Omental fat pad (tissue), 4 donors: Measurements from ENCODE around the gene CLK4. TPM values are rescaled to one million over a fixed set of nuclear protein-coding genes. Genes with fewer than 3 reads are reported as not detected.

Experiments
- ATAC-seq: fragments of 150-250 bp; one replicate; pipeline ENCODE4 v1.9.1; 2016; ENCODE audit warnings: mild to moderate bottlenecking, moderate library complexity; ENCODE audit not compliant: low FRiP score
- DNase-seq: peaks from one replicate; pipeline ENCODE4 v3.0.0-alpha.2; 2019; ENCODE audit warnings: low spot score
- CTCF ChIP-seq, 3 donors: fragments of 450-650 bp; IDR thresholded peaks; one replicate each; pipeline ENCODE4 v1.5.1; 2016 to 2017; ENCODE audit warnings: antibody characterized with exemption in 3 of 3, mild to moderate bottlenecking in 3 of 3, moderate library complexity in 2 of 3
- total RNA-seq, 4 donors: library from RNA; depleted of rRNA; stranded (reverse); fragments of >200 nt; gene quantifications; one replicate each; pipeline ENCODE4 v1.1.0, GENCODE V29; 2016

CLK4 gene
- total RNA-seq, 4 donors from 2014 or later: 18.4 to 62.6 (median 34.6) TPM

DNA sequence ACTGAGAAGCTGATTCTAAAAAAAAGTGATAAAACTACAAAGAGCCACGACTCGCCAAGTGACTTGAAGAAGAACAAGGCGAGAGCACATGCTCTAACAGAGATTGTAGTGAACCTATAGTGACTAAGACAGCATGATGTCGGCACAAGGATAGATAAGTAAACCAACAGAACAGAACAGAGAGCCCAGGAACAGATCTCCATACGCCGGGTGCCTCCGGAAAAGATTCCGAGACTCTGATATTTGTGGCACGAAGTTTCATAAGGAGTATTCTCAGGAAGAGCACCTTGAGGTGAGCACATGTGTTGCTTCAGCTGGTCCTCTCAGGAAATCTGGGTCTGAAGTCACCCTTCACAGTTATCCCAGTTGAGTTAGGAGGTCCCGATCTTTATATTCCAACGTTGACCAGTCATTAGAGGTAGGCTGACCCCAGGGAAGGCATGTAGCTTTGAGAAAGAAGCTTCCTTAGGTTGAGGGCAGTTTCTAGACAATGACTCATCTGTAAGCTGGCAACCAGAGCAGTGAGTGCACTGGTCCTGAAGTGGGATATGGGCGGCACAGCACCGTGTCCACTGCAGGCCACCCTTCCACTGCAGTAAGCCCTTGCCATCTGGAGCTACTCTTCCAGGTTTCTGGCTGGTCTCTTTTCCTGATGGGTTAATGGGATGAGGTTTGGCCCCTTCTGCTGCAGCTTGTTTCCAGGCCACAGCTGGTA, 13.6 kb upstream of the CLK4 start:
- DNase-seq (no peak), ATAC-seq (no peak)
- no peak for TF ChIP-seq CTCF (IDR thresholded peaks at IDR 0.05)

- ATAC-seq: no peak
- no peak for DNase-seq
- no peak for TF ChIP-seq CTCF (IDR thresholded peaks at IDR 0.05)
Measured at GRCh38 chr5:178637356-178638074, 10.7 kb upstream of the CLK4 start.

DNA sequence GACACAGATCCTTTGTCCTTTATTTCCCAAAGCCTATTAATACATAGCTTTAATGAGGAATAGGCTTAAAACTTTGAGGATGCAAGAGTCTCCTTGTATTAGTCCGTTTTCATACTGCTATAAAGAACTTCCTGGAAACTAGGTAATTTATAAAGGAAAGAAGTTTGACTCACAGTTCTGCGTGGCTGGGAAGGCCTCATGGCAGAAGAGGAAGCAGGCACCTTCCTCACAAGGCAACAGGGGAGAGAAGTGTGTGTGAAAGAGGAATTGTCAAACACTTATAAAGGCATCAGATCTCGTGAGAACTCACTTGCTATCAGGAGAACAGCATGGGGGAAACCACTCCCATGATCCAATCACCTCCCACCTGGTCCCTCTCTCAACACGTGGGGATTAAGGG, 5.4 kb upstream of the CLK4 start:
- no peak for DNase-seq
- TF ChIP-seq CTCF (IDR thresholded peaks at IDR 0.05): no peak
- ATAC-seq: no peak

DNA sequence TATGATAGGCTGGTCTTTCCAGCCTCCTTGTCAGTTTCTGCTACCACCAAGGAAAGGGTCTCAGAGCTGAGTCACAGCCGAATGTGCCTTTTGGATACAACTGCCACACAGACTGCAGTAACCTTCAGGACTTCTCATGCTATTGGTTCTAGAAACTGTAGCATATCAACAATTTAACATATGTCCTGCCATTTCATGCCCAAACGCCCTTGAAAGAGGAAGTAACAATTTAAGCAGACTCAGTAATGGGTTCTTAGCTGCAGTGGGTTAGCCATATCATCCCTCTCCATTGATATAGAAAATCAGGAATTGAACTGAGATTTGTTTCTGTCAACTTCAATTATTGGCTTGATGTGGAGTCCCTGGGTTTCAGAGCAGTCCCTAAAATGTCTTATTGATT, 4.1 kb upstream of the CLK4 start:
- TF ChIP-seq CTCF (IDR thresholded peaks at IDR 0.05): no peak
- ATAC-seq (no peak), DNase-seq (no peak)

GRCh38 chr5:178630475-178630930, 3.7 kb upstream of the CLK4 start:
- DNase-seq: no peak
- no peak for ATAC-seq
- TF ChIP-seq CTCF (IDR thresholded peaks at IDR 0.05): no peak

- DNase-seq: no peak
- TF ChIP-seq CTCF (IDR thresholded peaks at IDR 0.05): no peak
- no peak for ATAC-seq
Measured at GRCh38 chr5:178627259-178627598, 379 bp upstream of the CLK4 start.
